Cardiac fibroblast (primary cell): ENCODE data around the gene POLR2A.
"Not testable (repeated sequence)": the region's sequence is repeated elsewhere in the genome, so short reads cannot be mapped to it uniquely, and the experiment has no call there.

Experiments
- DNase-seq, 2 donors: peaks; one replicate each; pipeline versions ENCODE4 v3.0.0 to v3.0.0-alpha.2; 2010; ENCODE audit warnings: low read depth in 2 of 2
- H3K4me3 ChIP-seq, 2 donors: replicated peaks in 1 of 2; 1 replicate in 1 of 2; 2 replicates in 1 of 2; pipeline ENCODE4 v1.5.1; 2011; ENCODE audit warnings: low read depth in 2 of 2, low read length in 2 of 2, mild to moderate bottlenecking in 2 of 2, moderate library complexity in 1 of 2
- TF ChIP-seq, protein P1 (sequence below): IDR thresholded peaks from one replicate; pipeline ENCODE4 v1.5.1; 2011; ENCODE audit warnings: low read depth, mild to moderate bottlenecking, low read length, inconsistent platforms

Gene POLR2A

GRCh38 chr17:7482742-7483088 is 1.5 kb upstream of the POLR2A start:
- DNase-seq: not testable (repeated sequence)
- peak overlapping the region; percentile 66 to 78 for H3K4me3 ChIP-seq

GRCh38 chr17:7483255-7484066 is 705 bp upstream of the POLR2A start:
- H3K4me3 ChIP-seq: peak overlapping the region; percentile 66 to 78
- DNase-seq: peak; percentile 95 to 97
- TF ChIP-seq, protein P1, sequence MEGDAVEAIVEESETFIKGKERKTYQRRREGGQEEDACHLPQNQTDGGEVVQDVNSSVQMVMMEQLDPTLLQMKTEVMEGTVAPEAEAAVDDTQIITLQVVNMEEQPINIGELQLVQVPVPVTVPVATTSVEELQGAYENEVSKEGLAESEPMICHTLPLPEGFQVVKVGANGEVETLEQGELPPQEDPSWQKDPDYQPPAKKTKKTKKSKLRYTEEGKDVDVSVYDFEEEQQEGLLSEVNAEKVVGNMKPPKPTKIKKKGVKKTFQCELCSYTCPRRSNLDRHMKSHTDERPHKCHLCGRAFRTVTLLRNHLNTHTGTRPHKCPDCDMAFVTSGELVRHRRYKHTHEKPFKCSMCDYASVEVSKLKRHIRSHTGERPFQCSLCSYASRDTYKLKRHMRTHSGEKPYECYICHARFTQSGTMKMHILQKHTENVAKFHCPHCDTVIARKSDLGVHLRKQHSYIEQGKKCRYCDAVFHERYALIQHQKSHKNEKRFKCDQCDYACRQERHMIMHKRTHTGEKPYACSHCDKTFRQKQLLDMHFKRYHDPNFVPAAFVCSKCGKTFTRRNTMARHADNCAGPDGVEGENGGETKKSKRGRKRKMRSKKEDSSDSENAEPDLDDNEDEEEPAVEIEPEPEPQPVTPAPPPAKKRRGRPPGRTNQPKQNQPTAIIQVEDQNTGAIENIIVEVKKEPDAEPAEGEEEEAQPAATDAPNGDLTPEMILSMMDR: no peak

GRCh38 chr17:7484919-7485377 is 782 bp downstream of the POLR2A start:
- peak overlapping the region; percentile 66 to 78 for H3K4me3 ChIP-seq
- TF ChIP-seq, protein P1: peak; percentile 8
- no peak for DNase-seq

- DNase-seq: peak in 1 of 2 donors; percentile 29
- peak overlapping the region; percentile 66 to 78 for H3K4me3 ChIP-seq
- TF ChIP-seq, protein P1: no peak
Observed at GRCh38 chr17:7486181-7486580, 2.0 kb downstream of the POLR2A start.

DNA sequence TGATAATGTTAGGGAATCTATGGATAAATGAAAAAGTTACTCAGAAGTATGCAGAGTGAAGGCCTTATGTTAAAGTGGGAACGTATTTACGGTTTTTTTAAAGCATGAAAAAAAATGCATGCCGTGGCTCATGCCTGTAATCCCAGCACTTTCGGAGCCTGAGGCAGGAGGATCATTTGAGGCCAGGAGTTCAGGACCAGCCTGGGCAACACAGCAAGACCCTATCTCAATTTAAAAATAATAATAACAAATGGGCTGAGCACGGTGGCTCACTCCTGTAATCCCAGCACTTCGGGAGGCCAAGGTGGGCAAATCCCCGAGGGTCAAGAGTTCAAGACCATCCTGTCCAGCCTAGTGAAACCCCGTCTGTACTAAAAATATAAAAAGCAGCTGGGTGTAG is 6.0 kb downstream of the POLR2A start:
- TF ChIP-seq, protein P1: no peak
- no peak overlapping the region for H3K4me3 ChIP-seq
- no peak for DNase-seq

GRCh38 chr17:7491583-7491982 is 7.4 kb downstream of the POLR2A start:
- no peak for DNase-seq
- no peak overlapping the region for H3K4me3 ChIP-seq
- TF ChIP-seq, protein P1: no peak

DNA sequence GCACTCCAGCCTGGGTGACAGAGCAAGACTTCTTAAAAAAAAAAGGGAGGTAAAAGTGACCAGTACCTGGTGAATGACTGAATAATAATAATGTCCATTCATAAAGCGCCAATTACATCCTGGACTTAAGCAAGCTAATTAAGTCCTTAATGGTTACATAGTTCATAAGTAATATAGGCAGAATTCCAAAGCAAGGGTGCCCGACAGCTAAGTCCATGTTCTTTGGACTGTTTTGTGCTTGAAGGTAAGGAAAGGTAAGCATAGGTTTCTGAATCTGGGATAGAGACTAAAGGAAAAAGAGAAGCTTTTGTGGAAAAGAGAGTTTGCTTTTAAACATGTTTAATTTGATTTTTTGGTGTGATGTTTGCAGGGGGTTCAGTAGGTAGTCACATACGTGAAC is 9.8 kb downstream of the POLR2A start:
- no peak for DNase-seq
- TF ChIP-seq, protein P1: no peak
- H3K4me3 ChIP-seq: no peak overlapping the region
